ENCODE measurements around the gene TUBG2. TPM values are rescaled to one million over a fixed set of nuclear protein-coding genes. Genes with fewer than 3 reads are reported as not detected.
A peak's percentile ranks its signal among the peaks of the same experiment; 100 is the strongest.

TUBG2 gene
- total RNA-seq, 1 donor from 2014 or later = 22.1 TPM

DNA sequence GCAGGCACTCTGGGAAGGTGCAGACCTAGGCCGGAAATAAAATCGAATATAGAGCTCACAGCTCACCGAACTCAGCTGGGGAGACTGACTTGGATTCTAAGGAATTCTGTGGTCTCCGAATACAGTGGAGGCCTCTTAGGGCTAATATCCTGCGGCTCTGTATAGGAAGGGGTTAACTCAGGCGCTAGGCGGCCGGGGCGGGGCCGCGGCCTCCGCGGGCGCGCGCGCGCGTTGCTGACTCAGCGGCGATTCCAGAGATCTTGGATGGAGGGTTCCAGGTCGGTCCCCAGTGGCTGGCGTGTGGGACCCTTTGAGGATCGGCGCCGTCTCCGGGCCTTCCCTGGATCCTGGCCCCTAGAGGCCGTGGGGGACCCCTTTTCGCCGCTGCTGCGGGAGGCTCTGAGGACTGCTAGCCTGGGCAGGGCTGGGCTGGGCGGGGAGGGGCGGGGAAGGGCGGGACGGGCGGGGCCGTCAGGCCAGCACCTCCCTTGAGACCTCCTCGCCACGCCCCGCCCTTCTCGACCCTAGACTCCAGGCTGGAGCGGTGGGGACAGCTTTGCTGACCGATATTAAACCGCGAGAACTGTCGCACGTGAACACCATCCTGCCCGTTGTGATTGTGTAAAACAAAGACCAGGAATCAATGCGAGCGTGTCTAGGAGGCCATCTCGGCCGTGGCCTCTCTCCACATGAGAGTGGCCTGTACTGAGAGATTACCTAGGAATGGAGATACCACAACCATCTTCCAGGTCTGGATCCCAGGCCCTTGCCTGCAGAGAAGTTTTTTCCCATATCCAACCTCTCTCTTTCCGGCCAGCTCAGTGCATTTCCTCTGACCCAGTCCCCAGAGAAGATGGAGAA, 19.1 kb downstream of the TUBG2 start:
- peaks cover 23% of the 10 kb centered on the region for H3K27me3 Mint-ChIP-seq (ENCODE audit: unreplicated experiment)
- peak overlapping the region; percentile 89 for H3K4me3 Mint-ChIP-seq (ENCODE audit: unreplicated experiment)
- H3K9me3 Mint-ChIP-seq (ENCODE audit: unreplicated experiment) = peaks cover 16% of the 10 kb centered on the region
- no peaks in the 10 kb centered on the region for H3K36me3 Mint-ChIP-seq (ENCODE audit: unreplicated experiment)
- H3K4me1 Mint-ChIP-seq (ENCODE audit: low read depth, unreplicated experiment) = peaks cover 14% of the 10 kb centered on the region
- peak; percentile 96 for DNase-seq
- H3K27ac Mint-ChIP-seq (ENCODE audit: unreplicated experiment) = peak overlapping the region; percentile 100
- no peak for TF ChIP-seq CTCF (IDR thresholded peaks at IDR 0.05; ENCODE audit: partially characterized antibody, unreplicated experiment)

- peaks cover 15% of the 10 kb centered on the region for H3K4me1 Mint-ChIP-seq (ENCODE audit: low read depth, unreplicated experiment)
- no peak for DNase-seq
- H3K9me3 Mint-ChIP-seq (ENCODE audit: unreplicated experiment) = peaks cover 16% of the 10 kb centered on the region
Observed at GRCh38 chr17:42678951-42679491, 19.9 kb downstream of the TUBG2 start.

DNA sequence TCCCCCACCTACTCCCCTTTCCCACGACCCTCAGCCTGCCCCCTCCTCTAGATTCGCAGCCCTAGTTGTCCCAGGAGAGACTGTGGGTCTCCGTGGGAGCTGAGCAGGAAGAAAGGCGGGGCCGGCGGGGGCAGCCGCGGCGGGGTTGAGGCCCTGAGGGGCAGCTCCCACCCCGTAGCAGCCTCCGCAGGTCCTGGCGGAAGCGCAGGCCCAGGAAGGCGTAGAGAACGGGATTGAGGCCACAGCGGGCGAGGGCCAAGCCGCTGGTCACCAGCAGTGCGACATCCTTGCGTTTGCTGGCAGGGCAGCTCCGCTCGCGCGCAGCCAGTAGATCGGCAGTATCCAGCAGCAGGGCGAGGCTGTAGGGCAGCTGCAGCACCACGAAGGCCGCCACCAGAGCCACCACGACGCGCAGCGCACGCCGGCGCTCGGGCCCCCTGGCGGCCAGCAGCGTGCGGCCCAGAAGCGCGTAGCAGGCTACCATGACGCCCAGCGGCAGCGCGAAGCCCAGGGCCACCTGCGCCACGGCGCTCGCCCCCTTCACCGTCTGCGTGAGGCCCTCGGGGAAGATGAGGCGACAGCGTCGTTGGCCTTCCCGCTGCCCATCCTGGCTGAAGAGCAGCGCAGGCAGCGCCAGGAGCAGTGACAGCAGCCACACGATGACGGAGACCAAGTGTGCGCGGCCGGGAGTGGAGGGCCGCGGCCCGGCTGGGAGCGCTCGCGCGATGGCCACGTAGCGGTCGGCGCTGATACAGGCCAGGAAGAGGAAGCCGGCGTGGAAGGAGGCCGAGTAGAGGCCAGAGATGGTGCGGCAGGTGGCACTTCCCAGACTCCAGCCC, 20.6 kb downstream of the TUBG2 start:
- Mint-ChIP-seq H3K27ac (ENCODE audit: unreplicated experiment) (peak overlapping the region; percentile 100), H3K36me3 (ENCODE audit: unreplicated experiment) (no peaks in the 10 kb centered on the region), H3K4me1 (ENCODE audit: low read depth, unreplicated experiment) (peaks cover 16% of the 10 kb centered on the region), H3K4me3 (ENCODE audit: unreplicated experiment) (peak overlapping the region; percentile 80), H3K9me3 (ENCODE audit: unreplicated experiment) (peaks cover 16% of the 10 kb centered on the region), H3K27me3 (ENCODE audit: unreplicated experiment) (peaks cover 23% of the 10 kb centered on the region)
- DNase-seq = peak; percentile 90
- peak; percentile 95 for TF ChIP-seq CTCF (IDR thresholded peaks at IDR 0.05; ENCODE audit: partially characterized antibody, unreplicated experiment)

More at GRCh38 chr17:42678951-42679491, 19.9 kb downstream of the TUBG2 start:
- Mint-ChIP-seq H3K36me3 (ENCODE audit: unreplicated experiment) (no peaks in the 10 kb centered on the region), H3K27me3 (ENCODE audit: unreplicated experiment) (peaks cover 26% of the 10 kb centered on the region), H3K4me3 (ENCODE audit: unreplicated experiment) (peak overlapping the region; percentile 89), H3K27ac (ENCODE audit: unreplicated experiment) (peak overlapping the region; percentile 100)
- no peak for TF ChIP-seq CTCF (IDR thresholded peaks at IDR 0.05; ENCODE audit: partially characterized antibody, unreplicated experiment)

DNA sequence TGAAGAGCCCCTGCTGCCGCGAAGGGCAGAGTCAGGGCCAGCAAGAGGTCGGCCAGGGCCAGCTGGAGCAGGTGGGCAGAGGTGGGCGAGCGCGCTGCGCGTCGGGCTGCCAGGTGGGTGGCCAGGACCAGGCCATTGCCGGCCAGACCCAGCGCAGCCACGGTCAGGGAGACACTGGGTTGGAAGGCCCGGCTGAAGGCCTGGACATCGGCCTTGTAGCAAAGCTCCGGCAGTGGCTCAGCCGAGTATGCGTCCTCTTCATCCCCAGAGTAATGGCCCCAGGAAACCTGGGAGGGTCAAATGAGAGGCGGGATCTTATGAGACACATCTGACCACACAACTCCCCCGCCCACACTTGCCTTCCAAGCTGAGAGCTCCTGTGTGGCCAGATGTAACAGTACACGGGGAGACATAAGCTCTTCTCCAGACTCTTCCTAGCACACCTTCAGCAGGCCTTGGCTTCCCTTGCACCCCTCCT, 21.3 kb downstream of the TUBG2 start:
- peak overlapping the region; percentile 74 for H3K4me3 Mint-ChIP-seq (ENCODE audit: unreplicated experiment)
- H3K9me3 Mint-ChIP-seq (ENCODE audit: unreplicated experiment) = peaks cover 15% of the 10 kb centered on the region
- H3K27ac Mint-ChIP-seq (ENCODE audit: unreplicated experiment) = peak overlapping the region; percentile 87
- no peak for DNase-seq
- peaks cover 1% of the 10 kb centered on the region for H3K36me3 Mint-ChIP-seq (ENCODE audit: unreplicated experiment)
- peaks cover 16% of the 10 kb centered on the region for H3K4me1 Mint-ChIP-seq (ENCODE audit: low read depth, unreplicated experiment)
- no peak for TF ChIP-seq CTCF (IDR thresholded peaks at IDR 0.05; ENCODE audit: partially characterized antibody, unreplicated experiment)
- peaks cover 22% of the 10 kb centered on the region for H3K27me3 Mint-ChIP-seq (ENCODE audit: unreplicated experiment)
